K562 (cell line): ENCODE data around the gene NEMP1. TPM values are rescaled to one million over a fixed set of nuclear protein-coding genes. Genes with fewer than 3 reads are reported as not detected.
"Not testable (repeated sequence)": the region's sequence is repeated elsewhere in the genome, so short reads cannot be mapped to it uniquely, and the experiment has no call there.

Source experiments
- ATAC-seq: fragments of 200-7000 bp; cut with Tn5 transposase; 3 replicates; pipeline ENCODE4 v1.9.1; 2020; ENCODE audit warnings: moderate library complexity
- BruUV-seq: library from RNA; stranded (reverse); fragments of 400-500 nt; replicated peaks from 2 replicates; lab custom pipeline; 2021; lab: Mats Ljungman, UMichigan
- CTCF ChIA-PET: fragments of 300-600 bp; formaldehyde crosslinking; extraction: SDS; loops from one replicate; lab custom pipeline; 2021; ENCODE audit warnings: low intra/inter-chr PET ratio; lab: Yijun Ruan, JAX
- POLR2A ChIA-PET: fragments of 300-600, 350-650 bp; sonication (Branson Sonifier 250); formaldehyde crosslinking; extraction: SDS; loops from one replicate; lab custom pipeline; 2021; ENCODE audit warnings: antibody characterized with exemption, inconsistent platforms; lab: Yijun Ruan, JAX
- DNase-seq, 4 experiments: peaks; one replicate each; pipeline versions ENCODE4 v3.0.0 to v3.0.0-alpha.2; 2011 to 2018; ENCODE audit warnings: low spot score in 3 of 4, mixed read lengths in 3 of 4; ENCODE audit errors: extremely low read depth in 1 of 4
- FAIRE-seq: peaks from 2 replicates; lab custom pipeline; 2011; peaks lifted over from hg19 to GRCh38; lab: Jason Lieb, UNC
- H2AFZ ChIP-seq: 2 replicates; pipeline ENCODE4 v1.6.0; 2011; ENCODE audit warnings: low read depth, low read length, control low read depth, inconsistent platforms
- H3K27ac ChIP-seq: fragments of 200-600 bp; 3 replicates; pipeline ENCODE4 v1.8.0; 2011; ENCODE audit warnings: low read depth, mild to moderate bottlenecking, control low read depth, inconsistent platforms, low read length, moderate library complexity, mixed read lengths; ENCODE audit errors: extremely low read depth
- H3K27me3 ChIP-seq, 2 experiments: fragments of 300-600 bp in 1 of 2; 2 replicates in 1 of 2; 3 replicates in 1 of 2; pipeline versions ENCODE4 v1.6.0 to v1.8.0; 2011; ENCODE audit warnings: inconsistent platforms in 2 of 2, low read length in 2 of 2, mild to moderate bottlenecking in 1 of 2, mixed read lengths in 1 of 2, moderate library complexity in 1 of 2; ENCODE audit not compliant: control insufficient read depth in 2 of 2, insufficient read depth in 2 of 2
- H3K36me3 ChIP-seq: fragments of 300-600 bp; 3 replicates; pipeline ENCODE4 v1.8.0; 2011; ENCODE audit warnings: mild to moderate bottlenecking, low read length, inconsistent platforms; ENCODE audit not compliant: control insufficient read depth, insufficient read depth
- H3K4me1 ChIP-seq, 2 experiments: fragments of 200-600 bp in 1 of 2; replicated peaks in 1 of 2; 2 replicates in 1 of 2; 3 replicates in 1 of 2; pipeline versions ENCODE4 v1.5.1 to v1.8.0; 2011; ENCODE audit warnings: inconsistent platforms in 2 of 2, low read length in 2 of 2, mild to moderate bottlenecking in 1 of 2, mixed read lengths in 1 of 2, moderate library complexity in 1 of 2; ENCODE audit not compliant: control insufficient read depth in 2 of 2, insufficient read depth in 2 of 2
- H3K4me2 ChIP-seq: 2 replicates; pipeline ENCODE4 v1.6.1; 2011; ENCODE audit warnings: low read length, control low read depth, inconsistent platforms, mixed read lengths; ENCODE audit not compliant: insufficient read depth
- H3K4me3 ChIP-seq: fragments of 200-600 bp; sonication (generic), shearing (Covaris generic); 2 replicates; pipeline ENCODE4 v1.5.1; 2016; ENCODE audit warnings: control low read depth, inconsistent platforms
- H3K79me2 ChIP-seq: fragments of 200-600 bp; 3 replicates; pipeline ENCODE4 v1.8.0; 2011; ENCODE audit warnings: low read length, inconsistent platforms; ENCODE audit not compliant: control insufficient read depth, insufficient read depth
- H3K9ac ChIP-seq, 2 experiments: 2 replicates each; pipeline versions ENCODE4 v1.6.0 to v1.6.1; 2011; ENCODE audit warnings: low read depth in 2 of 2, low read length in 2 of 2, control low read depth in 1 of 2, inconsistent platforms in 1 of 2, mild to moderate bottlenecking in 1 of 2, mixed read lengths in 1 of 2; ENCODE audit not compliant: insufficient read depth in 1 of 2
- H3K9me1 ChIP-seq: one replicate; pipeline ENCODE4 v1.6.0; 2011; ENCODE audit warnings: inconsistent platforms, mild to moderate bottlenecking, low read length, moderate library complexity; ENCODE audit not compliant: control insufficient read depth, insufficient read depth
- H3K9me3 ChIP-seq: replicated peaks from 2 replicates; pipeline ENCODE4 v1.5.1; 2011; ENCODE audit warnings: low read depth, low read length, inconsistent platforms; ENCODE audit not compliant: control insufficient read depth, insufficient read depth
- H4K20me1 ChIP-seq: replicated peaks from 2 replicates; pipeline ENCODE4 v1.6.1; 2011; ENCODE audit warnings: low read length, inconsistent platforms, mixed read lengths; ENCODE audit not compliant: control insufficient read depth, insufficient read depth
- ARID1B ChIP-seq: fragments of 450-650 bp; IDR thresholded peaks from 2 replicates; pipeline ENCODE4 v1.6.1; 2016; ENCODE audit warnings: antibody characterized with exemption, mild to moderate bottlenecking, inconsistent platforms
- BCOR ChIP-seq: fragments of 450-650 bp; IDR thresholded peaks from 2 replicates; pipeline ENCODE4 v1.6.1; 2016
- COPS2 ChIP-seq: fragments of 450-650 bp; conservative IDR thresholded peaks from 2 replicates; pipeline ENCODE4 v1.6.1; 2016; ENCODE audit warnings: mild to moderate bottlenecking, moderate library complexity
- DACH1 ChIP-seq: fragments of 450-650 bp; IDR thresholded peaks from 2 replicates; pipeline ENCODE4 v1.6.1; 2018; ENCODE audit not compliant: partially characterized antibody
- KDM1A ChIP-seq, 2 experiments: fragments of 450-650 bp; IDR thresholded peaks; 2 replicates each; pipeline ENCODE4 v1.6.1; 2016; ENCODE audit warnings: mild to moderate bottlenecking in 2 of 2
- RBBP5 ChIP-seq: fragments of 200-600 bp; sonication (generic); IDR thresholded peaks from 2 replicates; pipeline ENCODE4 v1.6.1; 2012; ENCODE audit warnings: borderline replicate concordance, mild to moderate bottlenecking, low read length, control low read depth, inconsistent platforms; ENCODE audit not compliant: insufficient read depth, poor library complexity, severe bottlenecking
- ZBTB12 ChIP-seq: fragments of 250-450 bp; sonication (Bioruptor Pico); IDR thresholded peaks from 2 replicates; pipeline ENCODE4 v1.4.0; 2020
- ZNF146 ChIP-seq: IDR thresholded peaks from one replicate; pipeline ENCODE4 v1.6.1; 2018; ENCODE audit warnings: missing compliant biosample characterization; ENCODE audit not compliant: unreplicated experiment
- ZNF586 ChIP-seq: fragments of 450-650 bp; formaldehyde crosslinking; conservative IDR thresholded peaks from 2 replicates; pipeline ENCODE4 v1.4.0; 2020; ENCODE audit warnings: mild to moderate bottlenecking, moderate library complexity
- WGBS: fragments of 100-300 bp; shearing (Covaris generic); methylation state at CpG from one replicate; pipeline ENCODE4 v1.1.6; 2016; ENCODE audit warnings: low coverage, mixed read lengths; ENCODE audit not compliant: insufficient coverage; ENCODE audit errors: missing lambda C conversion rate; 5-methylcytosine and 5-hydroxymethylcytosine counted together
- in situ Hi-C: fragments of 300-500 bp; cut with MboI; formaldehyde crosslinking; loops from 4 replicates; pipeline ENCODE4 v1.15.0; 2018; ENCODE audit warnings: inconsistent platforms, mixed read lengths
- intact Hi-C: fragments of 100-400 bp; cut with micrococcal nuclease; formaldehyde crosslinking; loops from 2 replicates; pipeline ENCODE4 v1.14.2; 2022
- polyA plus RNA-seq, 8 experiments: library from polyadenylated mRNA; depleted of rRNA in 4 of 8; stranded (reverse) in 5 of 8; unstranded in 3 of 8; fragments of >200 nt; fragmentation: Nextera tagmentation in 2 of 8; fragmentation: Illumina TruSeq in 1 of 8; extraction: Ambion mirVana in 2 of 8; extraction: Trizol in 1 of 8; gene quantifications; 2 replicates each; pipeline versions ENCODE4 v1.2.1 to v1.2.3, GENCODE V29; 2011 to 2014; ENCODE audit warnings: inconsistent platforms in 1 of 8, missing spikeins in 1 of 8
- total RNA-seq, 7 experiments: library from RNA; depleted of rRNA in 6 of 7; stranded (reverse); fragments of >200 nt in 6 of 7; fragmentation: Illumina TruSeq in 2 of 7; extraction: Trizol in 2 of 7; gene quantifications; 2 replicates each; pipeline versions ENCODE4 v1.2.1 to v1.2.3, GENCODE V29; 2011 to 2021; ENCODE audit warnings: low replicate concordance in 1 of 7
- TF ChIP-seq, protein P1 (sequence below), 2 experiments: fragments of 450-650 bp; IDR thresholded peaks; 2 replicates each; pipeline ENCODE4 v1.6.1; 2018; ENCODE audit warnings: mild to moderate bottlenecking in 2 of 2, low read depth in 1 of 2; ENCODE audit not compliant: partially characterized antibody in 2 of 2

The NEMP1 gene
- total and polyA plus RNA-seq, 9 of the 15 experiments (the other 6 are each of a cell fraction or from before 2014, with no cell fraction given), result 9.5 to 82.2 (median 41.2) TPM

DNA sequence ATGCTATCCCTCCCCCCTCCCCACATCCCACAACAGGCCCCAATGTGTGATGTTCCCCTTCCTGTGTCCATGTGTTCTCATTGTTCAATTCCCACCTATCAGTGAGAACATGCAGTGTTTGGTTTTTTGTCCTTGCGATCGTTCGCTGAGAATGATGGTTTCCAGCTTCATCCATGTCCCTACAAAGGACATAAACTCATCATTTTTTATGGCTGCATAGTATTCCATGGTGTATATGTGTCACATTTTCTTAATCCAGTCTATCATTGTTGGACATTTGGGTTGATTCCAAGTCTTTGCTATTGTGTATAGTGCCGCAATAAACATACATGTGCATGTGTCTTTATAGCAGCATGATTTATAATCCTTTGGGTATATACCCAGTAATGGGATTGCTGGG lies 25.4 kb downstream of the NEMP1 start:
- DNase-seq, H3K9me3 ChIP-seq, H3K9ac ChIP-seq, BruUV-seq, FAIRE-seq, H4K20me1 ChIP-seq, H3K27me3 ChIP-seq, H3K4me2 ChIP-seq, CTCF ChIA-PET, intact Hi-C loops, H3K79me2 ChIP-seq, H2AFZ ChIP-seq, H3K9me1 ChIP-seq, H3K4me1 ChIP-seq, ATAC-seq, H3K27ac ChIP-seq, H3K4me3 ChIP-seq: not testable (repeated sequence)
- peaks cover 23% of the 10 kb centered on the region; the same call in 2 of the 3 replicates for H3K36me3 ChIP-seq
- TF ChIP-seq BCOR (peak; percentile 33; the same call in 1 of the 2 replicates), ZNF146 (CRISPR knock-in tag) (peak; percentile 9), KDM1A (IDR thresholded peaks at IDR 0.05) (0 out of 4 replicates have a peak, but pooled peaks of 1 of the 2 experiments have one; percentile 20)
- in situ Hi-C loops, result loop anchor here (5.0 kb wide), 1 partner anchor 41 kb away; no protein-coding TSS in a partner anchor
- 60% methylated on average over 4 of the region's 4 CpGs for WGBS
- POLR2A ChIA-PET, result interaction anchor here (0.6 to 1.8 kb wide), 4 partner anchors 16 to 958 kb away, joined by 3 to 7 read pairs (median 3); no protein-coding TSS in a partner anchor

DNA sequence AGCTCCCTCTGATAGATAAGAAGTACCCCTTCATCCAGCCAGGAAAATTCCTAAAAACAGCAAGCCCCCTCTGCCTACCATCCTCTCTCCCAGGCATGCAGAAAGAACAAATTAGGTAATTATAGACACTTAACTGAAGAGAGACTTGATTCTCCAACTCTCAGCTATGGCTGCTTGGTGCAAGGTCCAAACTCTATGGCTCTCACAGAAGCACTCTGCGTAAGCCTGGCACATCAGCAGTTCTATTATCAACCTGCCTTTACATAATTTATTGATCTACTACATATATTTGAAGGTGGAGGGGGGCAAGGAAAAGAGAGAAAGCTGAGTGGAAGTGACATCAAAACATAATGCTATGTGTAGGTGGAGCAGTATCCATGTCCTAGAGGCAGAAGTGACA lies 27.6 kb downstream of the NEMP1 start:
- no peak overlapping the region for H3K9ac ChIP-seq
- no peak for DNase-seq
- in situ Hi-C loops, result loop anchor here (5.0 kb wide), 1 partner anchor 39 kb away; no protein-coding TSS in a partner anchor
- TF ChIP-seq, protein P1, sequence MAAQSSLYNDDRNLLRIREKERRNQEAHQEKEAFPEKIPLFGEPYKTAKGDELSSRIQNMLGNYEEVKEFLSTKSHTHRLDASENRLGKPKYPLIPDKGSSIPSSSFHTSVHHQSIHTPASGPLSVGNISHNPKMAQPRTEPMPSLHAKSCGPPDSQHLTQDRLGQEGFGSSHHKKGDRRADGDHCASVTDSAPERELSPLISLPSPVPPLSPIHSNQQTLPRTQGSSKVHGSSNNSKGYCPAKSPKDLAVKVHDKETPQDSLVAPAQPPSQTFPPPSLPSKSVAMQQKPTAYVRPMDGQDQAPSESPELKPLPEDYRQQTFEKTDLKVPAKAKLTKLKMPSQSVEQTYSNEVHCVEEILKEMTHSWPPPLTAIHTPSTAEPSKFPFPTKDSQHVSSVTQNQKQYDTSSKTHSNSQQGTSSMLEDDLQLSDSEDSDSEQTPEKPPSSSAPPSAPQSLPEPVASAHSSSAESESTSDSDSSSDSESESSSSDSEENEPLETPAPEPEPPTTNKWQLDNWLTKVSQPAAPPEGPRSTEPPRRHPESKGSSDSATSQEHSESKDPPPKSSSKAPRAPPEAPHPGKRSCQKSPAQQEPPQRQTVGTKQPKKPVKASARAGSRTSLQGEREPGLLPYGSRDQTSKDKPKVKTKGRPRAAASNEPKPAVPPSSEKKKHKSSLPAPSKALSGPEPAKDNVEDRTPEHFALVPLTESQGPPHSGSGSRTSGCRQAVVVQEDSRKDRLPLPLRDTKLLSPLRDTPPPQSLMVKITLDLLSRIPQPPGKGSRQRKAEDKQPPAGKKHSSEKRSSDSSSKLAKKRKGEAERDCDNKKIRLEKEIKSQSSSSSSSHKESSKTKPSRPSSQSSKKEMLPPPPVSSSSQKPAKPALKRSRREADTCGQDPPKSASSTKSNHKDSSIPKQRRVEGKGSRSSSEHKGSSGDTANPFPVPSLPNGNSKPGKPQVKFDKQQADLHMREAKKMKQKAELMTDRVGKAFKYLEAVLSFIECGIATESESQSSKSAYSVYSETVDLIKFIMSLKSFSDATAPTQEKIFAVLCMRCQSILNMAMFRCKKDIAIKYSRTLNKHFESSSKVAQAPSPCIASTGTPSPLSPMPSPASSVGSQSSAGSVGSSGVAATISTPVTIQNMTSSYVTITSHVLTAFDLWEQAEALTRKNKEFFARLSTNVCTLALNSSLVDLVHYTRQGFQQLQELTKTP (IDR thresholded peaks at IDR 0.05; ENCODE audit: low read depth in 1 of 2, partially characterized antibody in 2 of 2), result no peak
- no peak for TF ChIP-seq DACH1
- TF ChIP-seq ARID1B, result no peak
- no peak for TF ChIP-seq RBBP5
- no peak for TF ChIP-seq ZNF586
- no peak for TF ChIP-seq ZBTB12 (CRISPR knock-in tag)
- TF ChIP-seq COPS2, result no peak

More for the DNA sequence above, 27.6 kb downstream of the NEMP1 start:
- ChIA-PET POLR2A (interaction anchor here (0.5 to 4.9 kb wide), 8 partner anchors 9 to 191 kb away, joined by 3 to 18 read pairs (median 4); no protein-coding TSS in a partner anchor), CTCF (no interaction called here)
- Histone ChIP-seq H3K27ac (no peak overlapping the region), H2AFZ (no peak overlapping the region), H3K9me3 (no peaks in the 10 kb centered on the region), H3K4me3 (no peak overlapping the region), H3K36me3 (peaks cover 3% of the 10 kb centered on the region; the same call in 1 of the 3 replicates), H3K9me1 (no peaks in the 10 kb centered on the region), H4K20me1 (no peaks in the 10 kb centered on the region), H3K4me2 (no peak overlapping the region), H3K4me1 (peaks cover 0 to 3% of the 10 kb centered on the region in 2 experiments; a peak in 1 of 5 replicates), H3K27me3 (0 out of 5 replicates have a peak, but pooled peaks cover 2 to 3% of the 10 kb centered on the region in 2 experiments), H3K79me2 (no peaks in the 10 kb centered on the region)
- intact Hi-C loops, result no loop called here
- no TSS peak for BruUV-seq
- 45% methylated on average over 1 of the region's 1 CpG for WGBS
- FAIRE-seq (no peak), ATAC-seq (no peak)
